Lower leg skin (tissue), 4 donors: ENCODE data around the gene PCDH12. TPM values are rescaled to one million over a fixed set of nuclear protein-coding genes. Genes with fewer than 3 reads are reported as not detected.

Experiments
- DNase-seq, 2 donors: peaks; one replicate each; pipeline ENCODE4 v3.0.0-alpha.2; 2019; ENCODE audit warnings: low spot score in 2 of 2
- H3K4me3 ChIP-seq: fragments of 200-600 bp; sonication (generic); 2 replicates; pipeline ENCODE4 v1.5.1; 2017; ENCODE audit warnings: mild to moderate bottlenecking, low read depth; ENCODE audit not compliant: poor library complexity, severe bottlenecking
- POLR2A ChIP-seq, 2 donors: fragments of 450-650 bp; IDR thresholded peaks; one replicate each; pipeline ENCODE4 v1.6.1; 2016 to 2017; ENCODE audit warnings: antibody characterized with exemption in 2 of 2, mild to moderate bottlenecking in 1 of 2, moderate library complexity in 1 of 2
- WGBS, 2 donors: methylation state at CpG; one replicate each; pipeline ENCODE4 v1.1.5; 2018; 5-methylcytosine and 5-hydroxymethylcytosine counted together
- intact Hi-C: fragments of 100-400 bp; cut with DNase I; formaldehyde crosslinking; loops from one replicate; pipeline ENCODE4 v1.15.0; 2023; ENCODE audit warnings: low total_unique reads
- total RNA-seq, 4 donors: library from RNA; depleted of rRNA; stranded (reverse); fragments of >200 nt; gene quantifications; one replicate each; pipeline ENCODE4 v1.1.0, GENCODE V29; 2016
- TF ChIP-seq, protein P1 (sequence below), 3 donors: fragments of 450-650 bp; IDR thresholded peaks; one replicate each; pipeline ENCODE4 v1.5.1; 2016; ENCODE audit warnings: antibody characterized with exemption in 3 of 3, mild to moderate bottlenecking in 3 of 3, moderate library complexity in 2 of 3

The PCDH12 gene
- total RNA-seq, 4 donors from 2014 or later, result 0.34 to 1.5 (median 0.54) TPM

DNA sequence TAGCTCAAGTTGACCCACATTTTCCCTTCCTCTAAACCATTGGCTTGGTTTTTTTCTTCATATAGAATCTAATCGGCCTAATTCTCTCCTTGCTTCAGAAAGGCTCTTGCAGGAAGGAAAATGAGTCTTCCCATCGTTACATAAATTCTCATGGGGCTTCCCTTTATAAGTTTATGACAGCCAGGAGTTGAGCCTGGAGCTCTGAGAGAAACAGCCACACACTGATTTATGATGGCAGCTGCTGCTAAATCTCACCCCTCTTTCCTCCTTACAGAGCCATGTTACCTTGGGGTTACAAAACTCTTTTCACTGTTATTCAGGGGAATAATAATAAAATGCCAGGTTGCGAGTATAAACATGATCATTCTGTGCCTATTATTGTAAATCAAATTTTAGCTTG lies 5.7 kb upstream of the PCDH12 start:
- intact Hi-C loops, result no loop called here
- DNase-seq, result no peak
- 36 to 48% methylated on average over 3 of the region's 3 CpGs for WGBS, 2 donors
- no peak for TF ChIP-seq POLR2A (IDR thresholded peaks at IDR 0.05)
- TF ChIP-seq, protein P1, sequence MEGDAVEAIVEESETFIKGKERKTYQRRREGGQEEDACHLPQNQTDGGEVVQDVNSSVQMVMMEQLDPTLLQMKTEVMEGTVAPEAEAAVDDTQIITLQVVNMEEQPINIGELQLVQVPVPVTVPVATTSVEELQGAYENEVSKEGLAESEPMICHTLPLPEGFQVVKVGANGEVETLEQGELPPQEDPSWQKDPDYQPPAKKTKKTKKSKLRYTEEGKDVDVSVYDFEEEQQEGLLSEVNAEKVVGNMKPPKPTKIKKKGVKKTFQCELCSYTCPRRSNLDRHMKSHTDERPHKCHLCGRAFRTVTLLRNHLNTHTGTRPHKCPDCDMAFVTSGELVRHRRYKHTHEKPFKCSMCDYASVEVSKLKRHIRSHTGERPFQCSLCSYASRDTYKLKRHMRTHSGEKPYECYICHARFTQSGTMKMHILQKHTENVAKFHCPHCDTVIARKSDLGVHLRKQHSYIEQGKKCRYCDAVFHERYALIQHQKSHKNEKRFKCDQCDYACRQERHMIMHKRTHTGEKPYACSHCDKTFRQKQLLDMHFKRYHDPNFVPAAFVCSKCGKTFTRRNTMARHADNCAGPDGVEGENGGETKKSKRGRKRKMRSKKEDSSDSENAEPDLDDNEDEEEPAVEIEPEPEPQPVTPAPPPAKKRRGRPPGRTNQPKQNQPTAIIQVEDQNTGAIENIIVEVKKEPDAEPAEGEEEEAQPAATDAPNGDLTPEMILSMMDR (IDR thresholded peaks at IDR 0.05), result no peak
- H3K4me3 ChIP-seq, result no peak overlapping the region

DNA sequence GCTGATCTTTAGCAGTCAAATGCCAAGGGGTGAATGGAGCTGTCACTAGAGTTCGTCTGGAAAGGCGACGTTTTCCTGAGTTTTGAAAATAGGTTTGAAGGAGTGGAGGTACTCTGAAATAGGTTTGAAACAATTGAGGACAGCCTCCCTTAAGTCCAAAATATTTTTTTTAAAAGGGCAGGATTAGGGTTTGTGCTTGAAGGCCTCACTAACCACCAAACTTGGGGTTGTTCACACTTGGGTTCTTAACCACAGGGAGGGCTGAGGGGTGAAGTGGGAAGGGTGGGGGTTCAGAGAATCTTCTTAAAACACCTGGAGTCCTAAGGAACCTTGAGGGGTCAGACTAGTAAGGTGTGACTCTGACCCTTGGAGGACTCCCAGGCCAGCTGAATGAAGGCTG lies 3.5 kb upstream of the PCDH12 start:
- no peak for TF ChIP-seq POLR2A (IDR thresholded peaks at IDR 0.05)
- TF ChIP-seq, protein P1 (IDR thresholded peaks at IDR 0.05), result no peak
- peak in 1 of 2 donors; percentile 54 for DNase-seq
- 86 to 91% methylated on average over 3 of the region's 3 CpGs for WGBS, 2 donors
- H3K4me3 ChIP-seq, result no peak overlapping the region
- intact Hi-C loops, result no loop called here

DNA sequence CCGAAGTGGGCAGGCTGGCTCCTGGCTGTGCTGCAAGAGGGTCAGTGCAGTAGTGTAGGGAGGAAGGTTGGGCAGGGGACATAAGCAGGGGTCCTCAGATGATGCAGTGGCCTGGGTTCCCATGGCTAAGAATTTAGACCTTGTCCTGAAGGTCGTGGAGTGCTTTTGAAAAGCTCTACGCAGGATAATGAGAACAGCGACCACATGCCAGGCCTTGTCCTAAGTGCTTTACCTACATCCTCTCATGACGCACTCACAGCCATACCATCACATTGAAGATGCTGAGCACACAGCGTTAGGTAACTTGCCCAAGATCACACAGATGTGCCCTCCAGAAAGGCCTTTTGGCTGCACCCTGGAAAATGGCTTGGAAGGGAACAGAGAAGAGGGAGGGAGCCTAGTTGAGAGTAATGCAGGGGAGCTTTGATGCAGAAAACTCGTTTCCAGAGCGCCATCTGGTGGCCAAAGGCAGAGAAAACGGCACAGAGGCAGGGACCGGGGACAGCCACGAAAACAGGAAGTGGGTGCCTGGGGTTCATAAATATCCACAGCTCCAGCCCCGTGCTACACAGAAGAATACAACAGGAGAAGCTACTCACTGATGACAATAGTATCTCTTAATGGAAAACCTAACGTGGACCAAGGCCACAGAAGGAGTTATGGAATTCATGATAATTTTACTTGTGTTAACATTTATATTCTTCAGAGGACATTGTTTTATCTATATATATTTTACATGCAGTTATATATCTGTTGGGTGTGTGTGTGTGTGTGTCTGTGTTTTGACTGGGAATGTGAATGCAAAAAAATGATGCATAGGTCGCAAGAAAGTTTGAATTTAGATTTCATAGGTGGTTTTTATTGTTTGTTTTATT lies 2.7 kb upstream of the PCDH12 start:
- WGBS, 2 donors, result 29% methylated on average over 14 of the region's 14 CpGs
- H3K4me3 ChIP-seq, result no peak overlapping the region
- intact Hi-C loops, result no loop called here
- DNase-seq, result peak; percentile 92 to 98
- TF ChIP-seq POLR2A (IDR thresholded peaks at IDR 0.05), result no peak
- TF ChIP-seq, protein P1 (IDR thresholded peaks at IDR 0.05), result peak in 1 of 3 donors; percentile 84

DNA sequence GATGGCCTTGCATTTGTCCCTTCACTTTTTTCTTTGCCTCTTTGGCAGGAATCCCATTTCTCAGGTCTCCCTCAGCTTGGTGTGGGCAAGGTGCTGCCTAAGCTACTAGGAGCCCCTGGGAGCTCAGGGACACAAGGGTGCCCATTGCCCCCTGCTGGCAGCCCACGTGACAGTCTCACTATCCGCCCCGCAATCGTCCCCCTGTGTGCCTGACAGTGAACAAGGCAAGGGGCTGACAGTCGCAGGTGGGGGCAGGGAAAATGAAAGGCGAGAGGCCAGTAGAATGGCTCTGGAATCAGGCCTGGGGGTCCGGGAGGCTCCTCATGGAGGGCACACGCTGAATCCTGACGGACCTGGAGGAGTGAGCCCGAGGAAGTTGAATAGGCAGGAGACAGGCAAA lies 2.0 kb upstream of the PCDH12 start:
- intact Hi-C loops, result no loop called here
- 75 to 80% methylated on average over 10 of the region's 10 CpGs for WGBS, 2 donors
- H3K4me3 ChIP-seq, result no peak overlapping the region
- no peak for TF ChIP-seq POLR2A (IDR thresholded peaks at IDR 0.05)
- TF ChIP-seq, protein P1 (IDR thresholded peaks at IDR 0.05), result no peak
- peak in 1 of 2 donors; percentile 81 for DNase-seq

DNA sequence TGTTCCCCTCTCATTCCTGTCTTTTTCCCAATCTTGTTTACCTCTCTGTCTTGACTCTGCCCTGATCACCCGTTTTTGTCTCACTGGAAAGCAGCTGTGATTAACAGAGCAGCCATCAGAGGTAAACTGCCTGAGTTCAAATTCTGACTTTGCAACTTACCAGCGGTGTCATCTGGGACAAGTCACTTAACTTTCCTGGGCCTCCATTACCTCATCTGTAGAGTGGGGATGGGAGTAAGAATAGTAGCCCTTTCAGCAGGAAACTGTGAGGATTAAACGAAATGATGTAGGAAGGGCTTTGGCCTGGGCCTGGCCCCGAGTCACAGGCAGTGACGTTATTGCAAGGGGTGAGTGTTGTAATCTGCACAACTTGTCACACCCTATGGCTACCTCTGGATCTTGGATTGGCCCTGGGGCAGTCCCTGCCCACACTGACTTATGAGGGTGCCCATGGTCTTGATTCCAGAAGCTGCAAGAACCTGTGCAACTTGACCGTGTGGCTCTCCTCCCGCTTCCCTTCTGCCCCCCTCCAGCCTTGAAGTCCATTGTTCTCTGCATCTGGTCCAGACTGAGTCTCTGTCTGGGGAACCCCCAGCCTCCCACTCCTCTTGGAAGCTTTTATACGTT lies 657 bp upstream of the PCDH12 start:
- peak in 1 of 2 donors; percentile 85 for DNase-seq
- intact Hi-C loops, result loop anchor here (5.0 to 10.0 kb wide), 2 partner anchors 74 to 266 kb away; no protein-coding TSS in a partner anchor
- H3K4me3 ChIP-seq, result no peak overlapping the region

DNA sequence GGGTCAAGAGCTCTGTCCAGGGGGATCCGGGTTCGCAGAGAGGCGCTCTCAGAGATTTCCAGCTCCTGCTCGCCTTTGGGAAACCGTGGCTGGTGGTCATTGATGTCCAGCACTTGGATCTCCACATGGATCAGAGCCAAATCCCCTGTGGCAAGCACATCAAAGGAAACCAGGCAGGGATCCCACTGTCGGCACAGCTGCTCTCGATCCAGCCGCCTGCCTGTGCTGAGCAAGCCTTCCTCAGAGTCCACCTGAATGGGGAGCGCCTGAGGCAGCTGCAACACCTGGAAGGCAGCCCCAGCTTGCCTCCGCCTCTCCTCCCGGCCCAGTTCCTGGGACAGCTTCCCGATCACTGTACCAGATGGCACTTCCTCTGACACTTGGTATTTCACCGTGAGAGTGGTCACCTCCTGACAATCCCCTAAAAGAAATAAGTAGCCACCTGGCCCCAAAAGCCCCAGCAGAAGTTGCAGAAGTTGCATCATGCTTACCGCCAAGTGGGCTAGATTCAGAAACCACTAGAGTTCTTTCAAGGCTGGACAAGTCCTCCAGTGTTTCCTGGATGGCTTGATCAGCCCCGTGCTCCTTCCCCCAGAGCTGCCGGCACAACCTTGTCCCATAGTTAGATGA lies 520 bp downstream of the PCDH12 start:
- TF ChIP-seq, protein P1 (IDR thresholded peaks at IDR 0.05), result no peak
- TF ChIP-seq POLR2A (IDR thresholded peaks at IDR 0.05), result no peak
- intact Hi-C loops, result loop anchor here (5.0 to 10.0 kb wide), 2 partner anchors 73 to 265 kb away; no protein-coding TSS in a partner anchor
- WGBS, 2 donors, result 45 to 47% methylated on average over 16 of the region's 16 CpGs
- no peak overlapping the region for H3K4me3 ChIP-seq
- peak in 1 of 2 donors; percentile 82 for DNase-seq

More for the DNA sequence above, 657 bp upstream of the PCDH12 start:
- WGBS, 2 donors, result 53 to 65% methylated on average over 8 of the region's 8 CpGs
- no peak for TF ChIP-seq POLR2A (IDR thresholded peaks at IDR 0.05)
